22Rv1 (cell line): Measurements from ENCODE around the gene ARHGAP42.

Source experiments
- ZFX ChIP-seq: fragments of 450-650 bp; IDR thresholded peaks from 2 replicates; pipeline ENCODE4 v1.6.1; 2017; ENCODE audit warnings: antibody characterized with exemption, borderline replicate concordance
- TF ChIP-seq, protein P1 (sequence below): fragments of 450-650 bp; IDR thresholded peaks from 2 replicates; pipeline ENCODE4 v1.5.1; 2017; ENCODE audit warnings: mild to moderate bottlenecking

DNA sequence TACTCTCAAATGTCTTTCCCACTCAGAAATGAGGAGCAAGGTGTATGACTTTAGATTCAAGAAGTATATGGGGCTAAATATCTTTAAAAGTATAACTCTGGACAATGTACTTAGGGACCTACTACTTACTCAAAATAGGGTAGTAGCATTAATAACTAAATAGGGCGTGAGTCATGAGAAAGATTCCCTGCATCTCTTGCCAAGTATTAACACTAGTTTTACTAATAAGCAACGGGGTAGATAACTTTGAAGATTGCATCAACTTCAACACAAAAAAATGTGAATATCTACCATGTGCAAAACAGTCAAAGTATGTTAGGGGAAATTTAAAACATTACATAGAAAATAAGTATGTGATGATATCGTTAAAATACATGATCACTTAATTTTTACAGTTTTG, 342.9 kb downstream of the ARHGAP42 start:
- TF ChIP-seq, protein P1, sequence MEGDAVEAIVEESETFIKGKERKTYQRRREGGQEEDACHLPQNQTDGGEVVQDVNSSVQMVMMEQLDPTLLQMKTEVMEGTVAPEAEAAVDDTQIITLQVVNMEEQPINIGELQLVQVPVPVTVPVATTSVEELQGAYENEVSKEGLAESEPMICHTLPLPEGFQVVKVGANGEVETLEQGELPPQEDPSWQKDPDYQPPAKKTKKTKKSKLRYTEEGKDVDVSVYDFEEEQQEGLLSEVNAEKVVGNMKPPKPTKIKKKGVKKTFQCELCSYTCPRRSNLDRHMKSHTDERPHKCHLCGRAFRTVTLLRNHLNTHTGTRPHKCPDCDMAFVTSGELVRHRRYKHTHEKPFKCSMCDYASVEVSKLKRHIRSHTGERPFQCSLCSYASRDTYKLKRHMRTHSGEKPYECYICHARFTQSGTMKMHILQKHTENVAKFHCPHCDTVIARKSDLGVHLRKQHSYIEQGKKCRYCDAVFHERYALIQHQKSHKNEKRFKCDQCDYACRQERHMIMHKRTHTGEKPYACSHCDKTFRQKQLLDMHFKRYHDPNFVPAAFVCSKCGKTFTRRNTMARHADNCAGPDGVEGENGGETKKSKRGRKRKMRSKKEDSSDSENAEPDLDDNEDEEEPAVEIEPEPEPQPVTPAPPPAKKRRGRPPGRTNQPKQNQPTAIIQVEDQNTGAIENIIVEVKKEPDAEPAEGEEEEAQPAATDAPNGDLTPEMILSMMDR: no peak
- no peak for TF ChIP-seq ZFX
